GM19467 (cell line): ENCODE results near the gene C22orf15.
"Not testable (repeated sequence)": the region's sequence is repeated elsewhere in the genome, so short reads cannot be mapped to it uniquely, and the experiment has no call there.

Experiments used
- ATAC-seq: cut with Tn5 transposase; IDR thresholded peaks from one replicate; pipeline ENCODE4 v1.9.1; 2021; ENCODE audit warnings: mild to moderate bottlenecking, moderate library complexity; ENCODE audit not compliant: unreplicated experiment

Gene C22orf15

GRCh38 chr22:23762842-23763578 lies at the start of gene C22orf15:
Gene C22orf15, plus strand, starts transcription at chr22:23762990. Its CDS starts 317 bp downstream, at chr22:23763307.
- ATAC-seq: no peak

- ATAC-seq: no peak
Observed at GRCh38 chr22:23713696-23714595, 48.8 kb upstream of the C22orf15 start.

GRCh38 chr22:23714596-23715578 lies 47.9 kb upstream of the C22orf15 start:
- ATAC-seq: no peak

- ATAC-seq: no peak
Observed at GRCh38 chr22:23715806-23716375, 46.9 kb upstream of the C22orf15 start.

- no peak for ATAC-seq
Observed at GRCh38 chr22:23716811-23717801, 45.7 kb upstream of the C22orf15 start.

GRCh38 chr22:23718371-23719165 lies 44.2 kb upstream of the C22orf15 start:
- ATAC-seq: no peak

- no peak for ATAC-seq
Observed at GRCh38 chr22:23720855-23721254, 41.9 kb upstream of the C22orf15 start.

- ATAC-seq: no peak
Observed at GRCh38 chr22:23722160-23722559, 40.6 kb upstream of the C22orf15 start.

GRCh38 chr22:23722724-23723123 lies 40.1 kb upstream of the C22orf15 start:
- no peak for ATAC-seq

- not testable (repeated sequence) for ATAC-seq
Observed at GRCh38 chr22:23728108-23728507, 34.7 kb upstream of the C22orf15 start.

GRCh38 chr22:23737696-23738095 lies 25.1 kb upstream of the C22orf15 start:
- no peak for ATAC-seq

GRCh38 chr22:23742505-23743264 lies 20.1 kb upstream of the C22orf15 start:
- no peak for ATAC-seq

- ATAC-seq: no peak
Observed at GRCh38 chr22:23743303-23743705, 19.5 kb upstream of the C22orf15 start.

- ATAC-seq: no peak
Observed at GRCh38 chr22:23744001-23744400, 18.8 kb upstream of the C22orf15 start.

- ATAC-seq: no peak
Observed at GRCh38 chr22:23744485-23744884, 18.3 kb upstream of the C22orf15 start.

- ATAC-seq: no peak
Observed at GRCh38 chr22:23745791-23746190, 17.0 kb upstream of the C22orf15 start.

- ATAC-seq: no peak
Observed at GRCh38 chr22:23749841-23750301, 12.9 kb upstream of the C22orf15 start.

- no peak for ATAC-seq
Observed at GRCh38 chr22:23750367-23750713, 12.4 kb upstream of the C22orf15 start.
